Lung (tissue), 12 donors: ENCODE results near the gene E2F7. TPM values are rescaled to one million over a fixed set of nuclear protein-coding genes. Genes with fewer than 3 reads are reported as not detected.
A peak's percentile ranks its signal among the peaks of the same experiment; 100 is the strongest.

Source experiments
- ATAC-seq: fragments of 200-7000 bp; cut with Tn5 transposase; one replicate; pipeline ENCODE4 v1.9.1; 2020; ENCODE audit warnings: moderate number of reproducible peaks; ENCODE audit not compliant: insufficient read depth, low FRiP score
- DNase-seq, 3 donors: peaks; one replicate each; pipeline ENCODE4 v3.0.0-alpha.2; 2013 to 2017
- H3K27ac ChIP-seq, 2 donors: one replicate each; pipeline ENCODE4 v1.5.1; 2013; ENCODE audit warnings: mild to moderate bottlenecking in 2 of 2, moderate library complexity in 2 of 2, control low read depth in 1 of 2, inconsistent platforms in 1 of 2, low read depth in 1 of 2, low read length in 1 of 2
- H3K27me3 ChIP-seq, 3 donors: one replicate each; pipeline ENCODE4 v1.5.1; 2013; ENCODE audit warnings: low read length in 2 of 3; ENCODE audit not compliant: control insufficient read depth in 3 of 3, insufficient read depth in 3 of 3
- H3K36me3 ChIP-seq, 4 donors: one replicate each; pipeline ENCODE4 v1.5.1; 2013; ENCODE audit warnings: low read length in 4 of 4, mild to moderate bottlenecking in 1 of 4, moderate library complexity in 1 of 4; ENCODE audit not compliant: control insufficient read depth in 4 of 4, insufficient read depth in 4 of 4
- H3K4me1 ChIP-seq, 5 donors: one replicate each; pipeline ENCODE4 v1.5.1; 2013; ENCODE audit warnings: low read length in 5 of 5, mild to moderate bottlenecking in 2 of 5, moderate library complexity in 1 of 5; ENCODE audit not compliant: control insufficient read depth in 5 of 5, insufficient read depth in 5 of 5
- H3K4me3 ChIP-seq: one replicate; pipeline ENCODE4 v1.5.1; 2013; ENCODE audit warnings: mild to moderate bottlenecking, control low read depth, moderate library complexity
- H3K9ac ChIP-seq, 2 donors: one replicate each; pipeline ENCODE4 v1.5.1; 2013; ENCODE audit warnings: low read length in 2 of 2, control low read depth in 1 of 2; ENCODE audit not compliant: insufficient read depth in 1 of 2
- H3K9me3 ChIP-seq, 4 donors: one replicate each; pipeline ENCODE4 v1.5.1; 2013; ENCODE audit warnings: low read length in 3 of 4, mild to moderate bottlenecking in 1 of 4, moderate library complexity in 1 of 4; ENCODE audit not compliant: control insufficient read depth in 4 of 4, insufficient read depth in 3 of 4
- WGBS, 2 donors: extraction: QIAGEN DNeasy Blood & Tissue Kit; methylation state at CpG; one replicate each; pipeline ENCODE4 v1.1.7; 2013; 5-methylcytosine and 5-hydroxymethylcytosine counted together
- polyA plus RNA-seq, 2 donors: library from polyadenylated mRNA; stranded (reverse); fragments of 200-250 nt; gene quantifications; one replicate each; pipeline ENCODE4 v1.2.1, GENCODE V29; 2013
- total RNA-seq, 2 donors: library from RNA; depleted of rRNA in 1 of 2; stranded (reverse); fragments of >200 nt in 1 of 2; gene quantifications; one replicate each; pipeline ENCODE4 v1.2.1, GENCODE V29; 2014 to 2021
- TF ChIP-seq, protein P1 (sequence below): IDR thresholded peaks from 2 replicates; pipeline ENCODE4 v1.5.1; 2012; ENCODE audit warnings: mild to moderate bottlenecking; ENCODE audit errors: control extremely low read depth, extremely low read depth
- donor health status: control.
- donor health status: control.
- donor health status: Bipolar disorder and iron deficiency.
- donor health status: healthy.
- donor health status: DM: yes; HTN: yes; CAD: no.

The E2F7 gene
- total and polyA plus RNA-seq, 4 donors = 0.24 to 2.3 (median 0.54) TPM

DNA sequence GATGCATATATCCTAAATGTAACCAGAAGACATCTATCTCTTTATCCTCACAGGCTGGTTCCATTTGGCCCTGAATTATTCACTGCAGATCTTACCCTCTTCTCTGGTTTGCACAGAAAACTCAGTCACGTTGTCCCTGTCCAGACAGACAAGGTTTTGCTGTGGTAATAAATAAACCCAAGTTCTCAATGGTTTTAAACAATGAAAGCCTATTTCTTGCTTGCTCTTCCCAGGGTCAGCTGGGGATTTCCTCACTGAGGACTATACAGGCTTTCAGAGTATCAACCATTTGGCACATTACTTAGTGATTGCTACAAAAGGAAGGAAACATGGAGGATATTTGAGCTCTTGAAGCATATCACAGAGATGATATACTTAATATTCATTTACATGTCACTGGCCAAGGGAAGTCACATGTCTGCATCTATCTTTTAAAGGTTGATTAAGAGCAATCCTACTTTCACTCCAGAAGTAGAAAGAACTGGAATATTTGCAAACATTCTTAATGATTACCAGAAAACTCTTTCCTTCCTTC, 24.4 kb upstream of the E2F7 start:
- H3K4me1 ChIP-seq = no peaks in the 10 kb centered on the region
- DNase-seq (no peak), ATAC-seq (no peak)
- WGBS, 2 donors = 32 to 71% methylated on average over 1 of the region's 1 CpG
- no peaks in the 10 kb centered on the region for H3K9me3 ChIP-seq
- H3K4me3 ChIP-seq = no peak overlapping the region
- TF ChIP-seq, protein P1, sequence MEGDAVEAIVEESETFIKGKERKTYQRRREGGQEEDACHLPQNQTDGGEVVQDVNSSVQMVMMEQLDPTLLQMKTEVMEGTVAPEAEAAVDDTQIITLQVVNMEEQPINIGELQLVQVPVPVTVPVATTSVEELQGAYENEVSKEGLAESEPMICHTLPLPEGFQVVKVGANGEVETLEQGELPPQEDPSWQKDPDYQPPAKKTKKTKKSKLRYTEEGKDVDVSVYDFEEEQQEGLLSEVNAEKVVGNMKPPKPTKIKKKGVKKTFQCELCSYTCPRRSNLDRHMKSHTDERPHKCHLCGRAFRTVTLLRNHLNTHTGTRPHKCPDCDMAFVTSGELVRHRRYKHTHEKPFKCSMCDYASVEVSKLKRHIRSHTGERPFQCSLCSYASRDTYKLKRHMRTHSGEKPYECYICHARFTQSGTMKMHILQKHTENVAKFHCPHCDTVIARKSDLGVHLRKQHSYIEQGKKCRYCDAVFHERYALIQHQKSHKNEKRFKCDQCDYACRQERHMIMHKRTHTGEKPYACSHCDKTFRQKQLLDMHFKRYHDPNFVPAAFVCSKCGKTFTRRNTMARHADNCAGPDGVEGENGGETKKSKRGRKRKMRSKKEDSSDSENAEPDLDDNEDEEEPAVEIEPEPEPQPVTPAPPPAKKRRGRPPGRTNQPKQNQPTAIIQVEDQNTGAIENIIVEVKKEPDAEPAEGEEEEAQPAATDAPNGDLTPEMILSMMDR = no peak
- no peak overlapping the region for H3K9ac ChIP-seq
- H3K27me3 ChIP-seq = no peaks in the 10 kb centered on the region
- no peaks in the 10 kb centered on the region for H3K36me3 ChIP-seq
- no peak overlapping the region for H3K27ac ChIP-seq

DNA sequence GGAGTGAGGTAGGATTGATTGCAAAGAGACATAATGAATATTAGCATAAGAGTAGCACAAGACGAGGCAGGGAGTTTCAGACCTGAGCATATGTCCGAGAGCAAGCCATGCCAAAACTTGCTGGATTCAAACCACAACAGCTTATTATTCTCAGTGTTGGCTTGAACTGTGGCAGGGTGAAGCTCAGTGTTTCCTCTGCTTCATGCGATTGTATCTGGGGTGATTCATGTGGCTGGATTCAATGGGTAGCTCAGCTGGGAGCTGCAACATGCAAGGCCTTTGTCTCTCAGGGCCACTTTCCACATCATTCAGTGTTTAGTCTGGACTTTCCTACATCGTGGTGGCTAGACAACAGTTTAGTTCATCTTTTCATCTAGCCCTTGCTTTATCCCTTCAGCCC, 22.1 kb upstream of the E2F7 start:
- TF ChIP-seq, protein P1 = no peak
- no peak for ATAC-seq
- no peak overlapping the region for H3K27ac ChIP-seq
- DNase-seq = peak in 1 of 3 donors; percentile 43
- WGBS, 2 donors = 47 to 62% methylated on average over 4 of the region's 4 CpGs
- H3K9ac ChIP-seq = no peak overlapping the region
- no peaks in the 10 kb centered on the region for H3K9me3 ChIP-seq
- H3K27me3 ChIP-seq = no peaks in the 10 kb centered on the region
- no peak overlapping the region for H3K4me3 ChIP-seq
- no peaks in the 10 kb centered on the region for H3K36me3 ChIP-seq
- H3K4me1 ChIP-seq = no peaks in the 10 kb centered on the region

DNA sequence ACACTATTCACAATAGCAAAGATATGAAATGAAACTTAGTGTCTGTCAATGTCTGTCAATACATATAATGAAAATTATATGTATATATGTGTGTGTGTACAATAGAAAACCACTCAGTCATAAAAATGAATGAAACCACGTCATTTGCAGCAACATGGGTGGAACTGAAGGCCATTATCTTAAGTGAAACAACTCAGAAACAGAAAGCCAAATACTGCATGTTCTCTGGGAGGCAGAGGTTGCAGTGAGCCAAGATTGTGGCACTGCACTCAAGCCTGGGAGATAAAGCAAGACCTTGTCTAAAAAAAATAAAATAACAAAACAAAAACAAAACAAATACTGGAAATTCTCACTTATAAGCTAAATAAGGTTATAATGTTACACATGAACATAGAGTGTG, 16.7 kb upstream of the E2F7 start:
- Histone ChIP-seq H3K27ac (no peak overlapping the region), H3K9me3 (peaks cover 0 to 5% (median 1%) of the 10 kb centered on the region in 4 donors), H3K36me3 (no peaks in the 10 kb centered on the region), H3K4me3 (no peak overlapping the region), H3K4me1 (no peaks in the 10 kb centered on the region), H3K9ac (no peak overlapping the region), H3K27me3 (no peaks in the 10 kb centered on the region)
- no peak for ATAC-seq
- DNase-seq = no peak
- 51 to 80% methylated on average over 1 of the region's 1 CpG for WGBS, 2 donors
- TF ChIP-seq, protein P1 = no peak

DNA sequence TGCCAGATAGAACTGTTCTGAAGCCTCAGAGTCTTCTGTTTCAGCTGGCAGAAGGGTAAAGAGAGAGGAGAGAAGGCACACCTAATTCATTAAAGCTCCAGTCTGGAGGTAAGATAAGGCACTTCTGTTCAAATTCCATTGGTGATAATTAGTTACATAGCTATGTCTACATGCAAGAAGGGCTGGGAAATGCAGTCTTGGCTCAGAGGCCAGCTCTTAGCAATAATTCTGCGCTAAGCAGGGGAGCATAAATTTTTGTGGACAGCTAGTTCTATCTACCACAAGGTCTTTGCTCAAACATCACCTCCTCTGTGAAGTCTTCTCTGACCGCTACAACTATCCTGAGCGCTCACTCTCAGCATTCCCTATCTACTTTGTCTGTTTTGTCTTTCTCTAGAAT, 14.3 kb upstream of the E2F7 start:
- Histone ChIP-seq H3K9me3 (peaks cover 0 to 5% (median 1%) of the 10 kb centered on the region in 4 donors), H3K4me1 (no peaks in the 10 kb centered on the region), H3K4me3 (no peak overlapping the region), H3K27me3 (no peaks in the 10 kb centered on the region), H3K9ac (no peak overlapping the region), H3K27ac (no peak overlapping the region), H3K36me3 (no peaks in the 10 kb centered on the region)
- WGBS, 2 donors = 89 to 96% methylated on average over 3 of the region's 3 CpGs
- ATAC-seq (no peak), DNase-seq (no peak)
- TF ChIP-seq, protein P1 = no peak
